Uterus (tissue), 2 donors: Measurements from ENCODE around the gene TRAPPC2L.

Experiments used
- CTCF ChIP-seq, 4 experiments: fragments of 200-600 bp in 2 of 4; fragments of 450-650 bp in 2 of 4; sonication (generic) in 2 of 4; IDR thresholded peaks; one replicate each; pipeline ENCODE4 v1.5.1; 2016 to 2019; ENCODE audit warnings: antibody characterized with exemption in 4 of 4, mild to moderate bottlenecking in 2 of 4, moderate library complexity in 1 of 4
- POLR2A ChIP-seq, 2 donors: fragments of 450-650 bp; IDR thresholded peaks; one replicate each; pipeline ENCODE4 v1.6.1; 2016; ENCODE audit warnings: antibody characterized with exemption in 2 of 2, mild to moderate bottlenecking in 1 of 2, moderate library complexity in 1 of 2

- TF ChIP-seq POLR2A (IDR thresholded peaks at IDR 0.05): no peak
- TF ChIP-seq CTCF (IDR thresholded peaks at IDR 0.05): no peak
Measured at GRCh38 chr16:88906535-88907105, 49.7 kb downstream of the TRAPPC2L start.
